ENCODE measurements around the gene QRFP. TPM values are rescaled to one million over a fixed set of nuclear protein-coding genes. Genes with fewer than 3 reads are reported as not detected.

QRFP gene
- total RNA-seq, 1 experiment from 2014 or later = not detected

- DNase-seq (ENCODE audit: low read depth, low spot score) (no peak), ATAC-seq (no peak)
- Histone ChIP-seq H3K27me3 (ENCODE audit: insufficient read depth, low read length) (no peaks in the 10 kb centered on the region), H4K20me1 (ENCODE audit: insufficient read depth) (no peaks in the 10 kb centered on the region), H3K4me3 (replicated peaks in 1 of 2; ENCODE audit: low read depth in 1 of 2, low read length in 2 of 2) (no peak overlapping the region), H3K27ac (ENCODE audit: low read depth, low read length) (no peak overlapping the region; the same call in 1 of the 2 replicates), H3K4me2 (ENCODE audit: low read length) (no peak overlapping the region), H3K79me2 (ENCODE audit: insufficient read depth, low read length) (no peaks in the 10 kb centered on the region), H3K9me2 (ENCODE audit: insufficient read depth) (no peaks in the 10 kb centered on the region), H2AFZ (ENCODE audit: low read depth, low read length, poor library complexity, severe bottlenecking) (no peak overlapping the region), H3K4me1 (ENCODE audit: control insufficient read depth in 1 of 2, insufficient read depth in 2 of 2, low read length in 2 of 2) (peaks cover 31 to 38% of the 10 kb centered on the region in 2 experiments), H3K36me3 (ENCODE audit: control insufficient read depth in 1 of 2, insufficient read depth in 2 of 2, low read length in 2 of 2) (no peaks in the 10 kb centered on the region), H3K9me3 (ENCODE audit: control insufficient read depth in 1 of 2, insufficient read depth in 1 of 2, low read depth in 1 of 2, low read length in 2 of 2) (no peaks in the 10 kb centered on the region), H3K9ac (ENCODE audit: low read length) (no peak overlapping the region)
- intact Hi-C loops (cut with micrococcal nuclease) = no loop called here
- ChIA-PET CTCF (no interaction called here), RAD21 (ENCODE audit: low non-redundant PET in 1 of 2, low total read pairs in 2 of 2, uncharacterized antibody in 2 of 2, unreplicated experiment in 2 of 2) (no interaction called here), POLR2A (no interaction called here)
- TF ChIP-seq ZNF274 (IDR thresholded peaks at IDR 0.05; ENCODE audit: low read depth, low read length) (no peak), CEBPB (IDR thresholded peaks at IDR 0.05; ENCODE audit: low read depth) (no peak), RAD21 (IDR thresholded peaks at IDR 0.05; ENCODE audit: low read depth) (no peak), SP1 (IDR thresholded peaks at IDR 0.05; ENCODE audit: low read depth) (no peak), CBX3 (IDR thresholded peaks at IDR 0.05; ENCODE audit: low read depth) (no peak), JUND (IDR thresholded peaks at IDR 0.05) (no peak), POLR2A (IDR thresholded peaks at IDR 0.05; ENCODE audit: borderline replicate concordance, extremely low read depth, insufficient read depth, insufficient read length) (no peak), POLR2AphosphoS5 (IDR thresholded peaks at IDR 0.05; ENCODE audit: low read depth, low read length) (no peak), SRF (IDR thresholded peaks at IDR 0.05; ENCODE audit: low read depth) (no peak), CTCF (IDR thresholded peaks at IDR 0.05 in 2 of 3, conservative IDR thresholded peaks at IDR 0.05 in 1 of 3; ENCODE audit: borderline replicate concordance in 1 of 3, insufficient read depth in 1 of 3, low read depth in 2 of 3, low read length in 2 of 3) (no peak), MAX (IDR thresholded peaks at IDR 0.05) (no peak), EZH2phosphoT487 (IDR thresholded peaks at IDR 0.05; ENCODE audit: borderline replicate concordance) (no peak), ZFX (IDR thresholded peaks at IDR 0.05) (no peak), EGR1 (IDR thresholded peaks at IDR 0.05; ENCODE audit: low read depth) (no peak), FOSL1 (IDR thresholded peaks at IDR 0.05; ENCODE audit: low read depth) (no peak), TCF7L2 (IDR thresholded peaks at IDR 0.05; ENCODE audit: borderline replicate concordance, extremely low read depth, insufficient read depth, insufficient read length) (no peak), SIN3A (IDR thresholded peaks at IDR 0.05; ENCODE audit: low read depth) (no peak), REST (IDR thresholded peaks at IDR 0.05; ENCODE audit: low read depth) (no peak), ELF1 (IDR thresholded peaks at IDR 0.05; ENCODE audit: borderline replicate concordance, low read depth) (no peak), ATF3 (IDR thresholded peaks at IDR 0.05) (no peak)
- no TSS peak for BruUV-seq (replicated peaks)
These were observed 33.7 kb upstream of the QRFP start for GRCh38 chr9:130930132-130930803.
